ENCODE measurements around the gene STX16.

STX16 gene

DNA sequence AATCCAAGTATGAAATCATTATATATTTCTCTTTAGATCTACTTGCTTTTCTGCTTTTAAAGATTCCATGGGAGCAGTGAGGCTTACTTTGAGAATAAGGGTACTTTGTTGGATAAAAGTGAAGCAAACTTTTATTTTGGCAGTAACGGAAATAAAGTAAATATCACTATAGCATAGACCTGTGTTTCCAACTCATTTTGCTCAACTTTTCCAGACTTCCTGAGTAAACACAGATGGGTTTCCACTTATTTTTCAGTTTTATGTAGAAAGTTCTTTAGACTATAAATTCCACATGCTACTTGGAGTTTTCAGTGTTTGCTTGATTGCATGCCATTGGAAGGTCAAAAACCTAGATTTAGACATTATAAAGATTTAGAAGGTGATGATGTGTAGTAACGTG lies 6.2 kb downstream of the STX16 start:
- TF ChIP-seq, protein P1, sequence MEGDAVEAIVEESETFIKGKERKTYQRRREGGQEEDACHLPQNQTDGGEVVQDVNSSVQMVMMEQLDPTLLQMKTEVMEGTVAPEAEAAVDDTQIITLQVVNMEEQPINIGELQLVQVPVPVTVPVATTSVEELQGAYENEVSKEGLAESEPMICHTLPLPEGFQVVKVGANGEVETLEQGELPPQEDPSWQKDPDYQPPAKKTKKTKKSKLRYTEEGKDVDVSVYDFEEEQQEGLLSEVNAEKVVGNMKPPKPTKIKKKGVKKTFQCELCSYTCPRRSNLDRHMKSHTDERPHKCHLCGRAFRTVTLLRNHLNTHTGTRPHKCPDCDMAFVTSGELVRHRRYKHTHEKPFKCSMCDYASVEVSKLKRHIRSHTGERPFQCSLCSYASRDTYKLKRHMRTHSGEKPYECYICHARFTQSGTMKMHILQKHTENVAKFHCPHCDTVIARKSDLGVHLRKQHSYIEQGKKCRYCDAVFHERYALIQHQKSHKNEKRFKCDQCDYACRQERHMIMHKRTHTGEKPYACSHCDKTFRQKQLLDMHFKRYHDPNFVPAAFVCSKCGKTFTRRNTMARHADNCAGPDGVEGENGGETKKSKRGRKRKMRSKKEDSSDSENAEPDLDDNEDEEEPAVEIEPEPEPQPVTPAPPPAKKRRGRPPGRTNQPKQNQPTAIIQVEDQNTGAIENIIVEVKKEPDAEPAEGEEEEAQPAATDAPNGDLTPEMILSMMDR (IDR thresholded peaks at IDR 0.05; ENCODE audit: borderline replicate concordance, insufficient read depth, low read depth, low read length), result no peak
- no peak overlapping the region for H3K4me3 ChIP-seq (ENCODE audit: low read depth, low read length)

DNA sequence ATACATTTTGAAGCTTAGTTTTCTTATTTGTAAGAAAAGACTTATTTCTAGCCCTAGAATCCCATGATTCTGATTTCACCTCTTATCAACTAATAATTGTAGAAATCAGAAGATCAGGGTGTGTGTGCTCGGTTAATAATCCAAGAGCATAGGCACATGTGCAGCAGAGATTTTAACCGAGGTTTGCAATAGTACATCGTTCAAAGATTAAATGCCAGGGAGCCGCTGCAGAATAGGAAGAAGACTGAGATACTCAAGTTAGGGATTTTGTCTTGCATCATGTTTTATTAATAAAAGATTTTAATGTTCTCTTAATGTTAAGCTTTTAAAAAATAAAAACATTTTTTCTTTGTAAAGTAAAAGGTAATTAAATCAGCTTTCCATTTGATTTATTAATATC lies 6.9 kb downstream of the STX16 start:
- TF ChIP-seq, protein P1 (IDR thresholded peaks at IDR 0.05; ENCODE audit: borderline replicate concordance, insufficient read depth, low read depth, low read length), result no peak
- H3K4me3 ChIP-seq (ENCODE audit: low read depth, low read length), result no peak overlapping the region

DNA sequence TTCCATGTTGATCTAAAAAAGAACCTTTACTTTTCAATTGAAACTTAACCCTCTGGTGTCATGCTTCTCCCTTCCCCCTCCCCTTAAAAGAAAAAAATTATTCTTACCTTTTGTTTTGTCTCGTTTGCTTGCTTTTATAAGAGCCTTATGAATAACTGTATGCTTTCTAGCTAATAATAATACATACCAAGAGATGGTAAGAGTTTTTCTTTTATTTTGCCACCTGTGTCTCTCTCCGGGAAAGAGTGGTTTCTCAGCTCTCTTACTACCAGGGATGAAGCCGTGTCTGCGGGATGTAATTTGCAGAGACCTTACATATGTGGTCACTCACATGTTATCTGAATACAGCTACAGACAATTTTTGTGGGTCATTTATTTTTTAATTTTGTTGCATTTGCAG lies 7.7 kb downstream of the STX16 start:
- TF ChIP-seq, protein P1 (IDR thresholded peaks at IDR 0.05; ENCODE audit: borderline replicate concordance, insufficient read depth, low read depth, low read length), result no peak
- no peak overlapping the region for H3K4me3 ChIP-seq (ENCODE audit: low read depth, low read length)

- TF ChIP-seq, protein P1 (IDR thresholded peaks at IDR 0.05; ENCODE audit: borderline replicate concordance, insufficient read depth, low read depth, low read length), result no peak
- H3K4me3 ChIP-seq (ENCODE audit: low read depth, low read length), result no peak overlapping the region
Measured at GRCh38 chr20:58659841-58660240, 8.8 kb downstream of the STX16 start.

GRCh38 chr20:58660855-58661597 lies 9.9 kb downstream of the STX16 start:
- H3K4me3 ChIP-seq (ENCODE audit: low read depth, low read length), result no peak overlapping the region
- TF ChIP-seq, protein P1 (IDR thresholded peaks at IDR 0.05; ENCODE audit: borderline replicate concordance, insufficient read depth, low read depth, low read length), result no peak

DNA sequence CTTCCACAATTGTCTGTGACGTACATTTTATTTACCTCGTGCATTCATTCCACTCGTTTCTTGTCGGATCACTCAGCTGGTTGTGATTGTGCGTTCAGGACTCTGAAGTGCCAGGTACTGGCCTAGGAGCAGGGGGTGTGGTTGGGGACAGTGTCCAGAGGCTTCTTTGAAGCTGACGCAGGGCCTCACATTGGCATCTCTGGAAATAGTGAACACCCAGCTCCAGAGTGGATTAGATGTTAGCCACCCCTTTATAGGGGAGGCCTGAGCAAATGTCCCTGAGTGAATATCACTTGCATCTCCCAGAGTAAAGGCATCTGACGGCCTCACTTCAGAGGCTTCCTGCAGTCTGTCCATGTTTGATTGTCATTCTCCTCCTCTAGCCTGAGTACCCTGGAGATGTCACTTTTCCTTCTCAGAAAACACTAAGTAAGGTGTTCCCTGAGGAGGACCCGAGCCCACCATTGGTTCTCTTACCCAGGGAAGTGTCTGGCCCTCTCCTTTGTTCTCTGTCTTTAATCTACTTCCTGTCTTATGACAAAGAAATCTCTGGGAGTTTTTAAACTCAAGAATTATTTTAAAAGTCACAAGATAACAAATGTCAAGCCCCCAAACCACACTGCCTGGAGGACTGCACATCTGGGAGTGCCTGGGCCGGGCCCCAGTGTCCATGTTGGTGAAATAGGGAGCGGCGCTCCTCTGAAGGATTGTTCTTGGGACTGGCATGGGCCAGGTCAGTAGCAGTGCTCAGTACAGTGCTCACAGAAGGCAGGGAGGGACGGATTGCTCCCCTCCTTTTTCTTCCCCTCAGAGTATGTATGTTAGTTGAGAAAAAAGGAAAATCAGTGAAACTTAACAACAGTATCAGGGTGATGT lies 10.8 kb downstream of the STX16 start:
- no peak overlapping the region for H3K4me3 ChIP-seq (ENCODE audit: low read depth, low read length)
- TF ChIP-seq, protein P1 (IDR thresholded peaks at IDR 0.05; ENCODE audit: borderline replicate concordance, insufficient read depth, low read depth, low read length), result no peak

Data from GM12875 (cell line).